NCI-H2227 (cell line): ENCODE measurements around the gene CYP39A1.

Experiments
- DNase-seq: peaks from one replicate; lab custom pipeline; 2025; ENCODE audit not compliant: unreplicated experiment; lab: John Stamatoyannopoulos, UW

CYP39A1 gene

GRCh38 chr6:46517202-46517601 lies 135.4 kb downstream of the CYP39A1 start:
- DNase-seq, result no peak

GRCh38 chr6:46513533-46513932 lies 139.1 kb downstream of the CYP39A1 start:
- no peak for DNase-seq

- no peak for DNase-seq
These were observed 141.3 kb downstream of the CYP39A1 start for GRCh38 chr6:46511320-46511719.

- no peak for DNase-seq
These were observed 142.0 kb downstream of the CYP39A1 start for GRCh38 chr6:46510651-46511050.

- no peak for DNase-seq
These were observed 142.6 kb downstream of the CYP39A1 start for GRCh38 chr6:46509981-46510510.

- DNase-seq, result no peak
These were observed 143.6 kb downstream of the CYP39A1 start for GRCh38 chr6:46509063-46509462.

- no peak for DNase-seq
These were observed 145.2 kb downstream of the CYP39A1 start for GRCh38 chr6:46507426-46507825.

GRCh38 chr6:46505693-46506512 lies 146.7 kb downstream of the CYP39A1 start:
- no peak for DNase-seq

GRCh38 chr6:46504242-46504641 lies 148.4 kb downstream of the CYP39A1 start:
- no peak for DNase-seq

- no peak for DNase-seq
These were observed 150.0 kb downstream of the CYP39A1 start for GRCh38 chr6:46502486-46503119.

- no peak for DNase-seq
These were observed 151.2 kb downstream of the CYP39A1 start for GRCh38 chr6:46501136-46502089.

- no peak for DNase-seq
These were observed 152.2 kb downstream of the CYP39A1 start for GRCh38 chr6:46500382-46500781.
